HFF-Myc (cell line): ENCODE results near the gene SLC35E4.

ENCODE experiments used
- DNase-seq: peaks from one replicate; pipeline ENCODE4 v3.0.0-alpha.2; 2011; ENCODE audit warnings: low read depth; ENCODE audit errors: extremely low read depth
- H3K4me3 ChIP-seq: replicated peaks from 2 replicates; pipeline ENCODE4 v1.5.1; 2011; ENCODE audit warnings: low read depth, mild to moderate bottlenecking, control low read depth, low read length
- TF ChIP-seq, protein P1 (sequence below): IDR thresholded peaks from 2 replicates; pipeline ENCODE4 v1.5.1; 2012; ENCODE audit warnings: mild to moderate bottlenecking, low read depth, low read length, control low read depth; ENCODE audit errors: missing control alignments

Gene SLC35E4

DNA sequence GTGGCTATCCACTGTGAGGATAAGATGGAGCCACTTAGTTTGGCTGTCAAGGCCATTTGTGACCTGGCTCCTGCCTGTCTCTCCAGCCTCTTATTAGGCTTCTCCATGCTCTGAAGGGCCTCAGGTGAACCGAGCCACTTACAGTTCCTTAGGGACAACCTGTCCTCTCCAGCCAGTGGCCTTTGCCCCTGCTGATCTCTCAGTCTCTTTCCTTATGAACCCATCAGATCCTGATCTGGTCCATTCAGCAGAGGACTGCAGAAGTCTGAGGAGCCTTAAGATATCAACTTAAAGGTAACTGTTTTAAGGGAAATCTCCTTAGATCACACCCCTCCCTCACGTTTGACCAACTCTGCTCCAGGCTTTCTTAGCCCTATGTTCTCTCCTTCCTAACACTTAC, 29.7 kb downstream of the SLC35E4 start:
- no peak overlapping the region for H3K4me3 ChIP-seq
- no peak for DNase-seq
- TF ChIP-seq, protein P1, sequence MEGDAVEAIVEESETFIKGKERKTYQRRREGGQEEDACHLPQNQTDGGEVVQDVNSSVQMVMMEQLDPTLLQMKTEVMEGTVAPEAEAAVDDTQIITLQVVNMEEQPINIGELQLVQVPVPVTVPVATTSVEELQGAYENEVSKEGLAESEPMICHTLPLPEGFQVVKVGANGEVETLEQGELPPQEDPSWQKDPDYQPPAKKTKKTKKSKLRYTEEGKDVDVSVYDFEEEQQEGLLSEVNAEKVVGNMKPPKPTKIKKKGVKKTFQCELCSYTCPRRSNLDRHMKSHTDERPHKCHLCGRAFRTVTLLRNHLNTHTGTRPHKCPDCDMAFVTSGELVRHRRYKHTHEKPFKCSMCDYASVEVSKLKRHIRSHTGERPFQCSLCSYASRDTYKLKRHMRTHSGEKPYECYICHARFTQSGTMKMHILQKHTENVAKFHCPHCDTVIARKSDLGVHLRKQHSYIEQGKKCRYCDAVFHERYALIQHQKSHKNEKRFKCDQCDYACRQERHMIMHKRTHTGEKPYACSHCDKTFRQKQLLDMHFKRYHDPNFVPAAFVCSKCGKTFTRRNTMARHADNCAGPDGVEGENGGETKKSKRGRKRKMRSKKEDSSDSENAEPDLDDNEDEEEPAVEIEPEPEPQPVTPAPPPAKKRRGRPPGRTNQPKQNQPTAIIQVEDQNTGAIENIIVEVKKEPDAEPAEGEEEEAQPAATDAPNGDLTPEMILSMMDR = no peak

DNA sequence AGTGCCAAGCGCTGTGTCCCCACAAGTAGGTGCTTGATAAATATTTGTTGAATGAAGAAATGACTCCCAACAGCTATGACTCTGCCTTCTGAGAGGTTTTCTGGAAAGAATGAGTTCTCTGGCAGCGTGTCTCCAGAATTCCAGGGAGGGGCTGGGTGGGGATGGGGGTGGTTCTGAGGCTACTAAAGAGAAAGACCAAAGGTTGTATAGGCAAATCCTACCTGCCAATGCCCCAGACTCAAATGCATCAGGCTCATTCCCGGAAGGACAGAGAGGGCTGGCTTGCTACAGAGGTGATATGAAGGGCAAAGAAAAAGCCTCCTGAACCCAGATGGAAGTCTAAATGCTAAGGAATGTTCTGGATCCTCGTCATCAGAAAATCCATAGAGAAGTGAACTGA, 30.2 kb downstream of the SLC35E4 start:
- no peak overlapping the region for H3K4me3 ChIP-seq
- TF ChIP-seq, protein P1 = no peak
- DNase-seq = no peak

DNA sequence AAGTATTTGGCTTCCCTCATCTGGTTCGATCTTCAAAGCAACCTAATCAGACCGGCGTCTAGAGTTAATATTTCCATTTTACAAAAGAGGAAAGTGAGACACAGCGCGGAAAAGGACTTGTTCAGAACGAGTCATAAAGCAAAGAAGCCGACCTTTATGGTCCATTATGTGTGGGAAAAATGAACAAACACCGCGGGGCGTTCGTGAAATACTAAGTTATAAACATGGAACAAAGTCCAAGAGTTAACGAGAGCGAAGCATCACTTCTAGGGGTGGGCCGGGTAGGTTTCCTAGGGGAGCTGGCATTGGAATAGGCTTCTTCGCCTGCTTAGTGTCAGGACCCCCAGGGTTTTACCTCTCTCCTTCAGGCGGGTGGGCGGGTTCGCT, 31.5 kb downstream of the SLC35E4 start:
- peak overlapping the region; percentile 62 for H3K4me3 ChIP-seq
- TF ChIP-seq, protein P1 = no peak
- no peak for DNase-seq

DNA sequence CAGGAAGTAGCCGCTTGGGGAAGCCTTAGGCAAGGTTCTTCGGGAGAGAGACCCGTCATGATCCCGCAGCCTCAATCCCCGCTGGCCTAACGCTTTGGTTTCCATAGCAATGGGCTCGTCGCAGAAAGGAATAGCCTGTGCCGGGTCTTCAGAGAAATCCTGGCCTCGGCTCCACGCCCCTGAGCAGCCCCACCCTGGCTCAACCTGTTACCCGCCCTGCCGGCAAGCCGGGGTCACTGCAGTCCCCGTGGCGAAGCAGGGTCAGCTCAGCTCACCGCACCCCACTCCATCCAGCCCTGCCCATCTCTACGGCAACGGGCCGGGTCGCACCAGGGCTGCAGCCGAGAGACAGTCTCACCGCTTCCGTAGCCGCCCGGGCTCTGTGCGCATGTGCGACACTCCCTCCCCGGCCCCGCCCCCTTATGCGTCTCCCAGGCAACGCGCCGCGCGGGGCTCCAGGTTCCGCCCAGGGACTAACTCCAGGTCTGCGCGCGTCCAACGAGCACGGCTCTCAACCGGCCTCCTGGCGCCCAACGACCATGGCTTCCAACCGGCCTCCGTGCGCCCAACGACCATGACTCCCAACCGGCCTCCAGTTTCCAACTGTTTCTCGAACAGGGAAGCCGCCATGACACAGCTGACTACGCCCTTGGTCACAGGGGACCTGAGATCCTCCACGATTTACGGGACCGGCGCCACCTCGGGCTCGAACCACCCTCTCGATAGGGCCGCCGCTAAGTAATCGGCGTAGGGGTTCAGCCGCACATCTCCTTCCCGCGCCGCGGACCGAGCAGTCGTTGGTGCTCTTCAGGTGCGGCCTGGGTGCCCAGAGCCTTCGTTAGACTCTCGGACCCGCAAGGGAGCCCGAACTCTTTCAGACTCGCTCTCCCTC, 32.2 kb downstream of the SLC35E4 start, which contains the start of gene DUSP18:
TSS of gene DUSP18 (minus strand) at position 382 of the 892 bp plus-strand sequence. CDS start 3,872 bp downstream, outside the sequence.
- H3K4me3 ChIP-seq = peak within 1 kb of the TSS; percentile 62
- TF ChIP-seq, protein P1 = peak; percentile 32
- peak; percentile 69 for DNase-seq

DNA sequence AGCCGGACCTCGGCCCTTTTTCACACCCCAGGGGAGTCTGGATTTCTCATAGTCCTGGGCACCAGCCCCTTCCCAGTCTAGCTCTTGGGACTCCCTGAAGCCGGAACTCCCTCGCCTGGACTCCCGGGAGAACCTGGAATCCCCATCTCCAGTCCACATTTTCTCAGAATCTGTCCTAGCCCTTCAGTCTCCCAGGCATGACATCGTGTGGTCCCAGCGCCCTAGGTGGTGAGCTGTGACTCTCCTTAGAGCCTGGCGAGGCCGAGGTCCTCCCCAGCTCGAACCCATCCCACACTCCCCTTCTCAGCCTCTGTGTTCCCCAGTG, 32.8 kb downstream of the SLC35E4 start:
- peak overlapping the region; percentile 62 for H3K4me3 ChIP-seq
- no peak for DNase-seq
- TF ChIP-seq, protein P1 = no peak

DNA sequence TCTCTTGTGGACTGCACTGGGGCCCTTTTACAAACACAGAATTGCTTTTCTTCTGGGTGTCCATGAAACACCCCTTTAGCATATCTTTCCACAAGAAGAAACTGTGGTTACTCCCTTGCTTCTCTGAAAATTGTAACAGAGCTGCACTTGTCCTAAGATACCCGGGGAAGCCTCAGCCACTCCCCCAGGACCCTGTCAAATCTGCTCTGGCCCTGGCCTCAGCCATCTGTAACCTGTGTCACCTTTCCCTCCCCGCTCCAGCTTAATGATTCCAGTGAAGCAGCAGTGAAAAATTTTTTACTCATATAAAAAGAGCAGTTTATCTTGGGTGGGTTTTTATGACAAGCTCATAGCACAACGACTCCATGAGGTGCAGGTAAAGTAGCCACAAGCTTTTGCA, 35.5 kb downstream of the SLC35E4 start:
- no peak for DNase-seq
- H3K4me3 ChIP-seq = no peak overlapping the region
- TF ChIP-seq, protein P1 = no peak
